ENCODE results near the gene ACVR1. TPM values are rescaled to one million over a fixed set of nuclear protein-coding genes. Genes with fewer than 3 reads are reported as not detected.

Gene ACVR1
- total and polyA plus RNA-seq, 2 experiments from 2014 or later, result 8.9 to 21.5 TPM

DNA sequence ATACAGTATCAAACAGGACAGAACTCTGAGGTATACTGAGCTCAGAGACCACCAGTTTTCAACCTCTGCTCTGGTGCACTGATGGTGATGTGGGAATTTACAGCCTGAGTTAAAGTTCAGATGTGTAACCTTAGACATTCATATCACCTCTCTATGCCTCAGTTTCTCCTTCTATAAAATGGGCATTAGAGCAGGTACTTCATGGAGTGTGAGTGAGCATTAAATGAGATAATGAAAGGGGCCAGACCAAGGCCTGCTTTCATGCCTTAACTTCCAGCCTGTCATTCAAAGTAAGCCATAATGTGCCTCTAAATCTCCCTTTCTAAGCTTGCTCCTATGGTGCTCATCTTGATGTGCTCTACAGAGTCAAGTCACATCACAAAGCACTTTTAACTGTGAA lies 8.4 kb downstream of the ACVR1 start (continued):
- no peak for TF ChIP-seq EZH2 (IDR thresholded peaks at IDR 0.05; ENCODE audit: low read depth, unreplicated experiment)
- TF ChIP-seq ZNF331 (CRISPR knock-in tag; IDR thresholded peaks at IDR 0.05; ENCODE audit: low read depth), result no peak
- TF ChIP-seq NANOG (IDR thresholded peaks at IDR 0.05; ENCODE audit: borderline replicate concordance), result no peak
- TF ChIP-seq, protein P1, sequence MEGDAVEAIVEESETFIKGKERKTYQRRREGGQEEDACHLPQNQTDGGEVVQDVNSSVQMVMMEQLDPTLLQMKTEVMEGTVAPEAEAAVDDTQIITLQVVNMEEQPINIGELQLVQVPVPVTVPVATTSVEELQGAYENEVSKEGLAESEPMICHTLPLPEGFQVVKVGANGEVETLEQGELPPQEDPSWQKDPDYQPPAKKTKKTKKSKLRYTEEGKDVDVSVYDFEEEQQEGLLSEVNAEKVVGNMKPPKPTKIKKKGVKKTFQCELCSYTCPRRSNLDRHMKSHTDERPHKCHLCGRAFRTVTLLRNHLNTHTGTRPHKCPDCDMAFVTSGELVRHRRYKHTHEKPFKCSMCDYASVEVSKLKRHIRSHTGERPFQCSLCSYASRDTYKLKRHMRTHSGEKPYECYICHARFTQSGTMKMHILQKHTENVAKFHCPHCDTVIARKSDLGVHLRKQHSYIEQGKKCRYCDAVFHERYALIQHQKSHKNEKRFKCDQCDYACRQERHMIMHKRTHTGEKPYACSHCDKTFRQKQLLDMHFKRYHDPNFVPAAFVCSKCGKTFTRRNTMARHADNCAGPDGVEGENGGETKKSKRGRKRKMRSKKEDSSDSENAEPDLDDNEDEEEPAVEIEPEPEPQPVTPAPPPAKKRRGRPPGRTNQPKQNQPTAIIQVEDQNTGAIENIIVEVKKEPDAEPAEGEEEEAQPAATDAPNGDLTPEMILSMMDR (conservative IDR thresholded peaks at IDR 0.05; ENCODE audit: low read depth in 2 of 2), result no peak
- TF ChIP-seq, protein P2, sequence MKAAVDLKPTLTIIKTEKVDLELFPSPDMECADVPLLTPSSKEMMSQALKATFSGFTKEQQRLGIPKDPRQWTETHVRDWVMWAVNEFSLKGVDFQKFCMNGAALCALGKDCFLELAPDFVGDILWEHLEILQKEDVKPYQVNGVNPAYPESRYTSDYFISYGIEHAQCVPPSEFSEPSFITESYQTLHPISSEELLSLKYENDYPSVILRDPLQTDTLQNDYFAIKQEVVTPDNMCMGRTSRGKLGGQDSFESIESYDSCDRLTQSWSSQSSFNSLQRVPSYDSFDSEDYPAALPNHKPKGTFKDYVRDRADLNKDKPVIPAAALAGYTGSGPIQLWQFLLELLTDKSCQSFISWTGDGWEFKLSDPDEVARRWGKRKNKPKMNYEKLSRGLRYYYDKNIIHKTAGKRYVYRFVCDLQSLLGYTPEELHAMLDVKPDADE (IDR thresholded peaks at IDR 0.05), result no peak
- no peak for TF ChIP-seq JUNB (IDR thresholded peaks at IDR 0.05; ENCODE audit: unreplicated experiment)
- no peak for TF ChIP-seq EZH2phosphoT487 (IDR thresholded peaks at IDR 0.05; ENCODE audit: unreplicated experiment)
- TF ChIP-seq CREB1 (CRISPR knock-in tag; IDR thresholded peaks at IDR 0.05; ENCODE audit: low read depth), result no peak

DNA sequence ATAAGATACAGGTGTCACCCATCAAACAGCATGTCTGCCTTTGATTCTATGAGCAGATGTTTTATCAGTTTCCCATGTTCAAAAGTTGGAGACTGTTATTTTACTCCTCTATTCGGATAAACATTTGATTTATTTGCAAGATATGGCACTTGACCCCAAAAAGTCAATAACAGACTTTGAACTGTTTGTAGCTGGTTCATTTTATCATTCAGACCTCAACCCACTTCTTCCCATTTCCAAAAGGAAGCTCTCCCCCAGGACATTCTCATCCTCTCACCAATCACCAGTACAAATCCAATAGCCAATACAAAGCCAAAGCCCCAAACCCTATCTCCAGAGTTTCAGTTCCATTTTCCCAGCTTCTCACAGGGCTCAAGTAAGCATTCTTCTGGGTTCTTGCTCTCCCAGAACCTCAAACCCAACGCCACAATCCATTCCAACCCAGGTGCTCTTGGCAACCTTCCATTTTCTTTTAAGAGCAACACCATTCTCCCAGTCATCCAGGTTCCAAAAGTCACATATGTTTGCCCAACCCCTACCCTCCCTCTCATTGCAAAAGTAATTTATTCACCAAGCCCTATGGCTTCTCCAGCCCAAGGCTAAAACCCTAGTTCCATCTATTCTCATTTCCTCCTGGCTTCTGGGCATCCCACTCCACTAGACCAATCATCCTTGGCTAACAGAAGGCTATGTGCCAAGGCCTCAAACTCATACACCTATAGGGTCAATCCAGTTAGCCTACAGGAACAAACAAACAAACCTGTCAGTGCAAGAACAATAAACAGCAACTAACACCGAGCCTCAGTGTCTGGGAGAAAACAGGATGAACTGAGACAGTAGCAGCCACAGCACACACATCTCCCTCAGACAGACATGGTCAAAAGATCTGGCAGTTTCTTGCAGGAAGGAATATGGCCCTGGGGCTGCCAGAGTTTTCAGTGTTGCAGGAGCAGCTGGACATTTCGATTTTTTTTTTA lies 9.2 kb downstream of the ACVR1 start:
- Histone ChIP-seq H3F3A (replicated peaks; ENCODE audit: low read depth) (no peaks in the 10 kb centered on the region), H3K27me3 (ENCODE audit: insufficient read depth) (no peaks in the 10 kb centered on the region), H3K79me2 (replicated peaks; ENCODE audit: insufficient read depth) (peaks cover 89% of the 10 kb centered on the region), H3K27ac (ENCODE audit: low read depth) (no peak overlapping the region), H4K20me1 (replicated peaks; ENCODE audit: insufficient read depth) (peaks cover 12% of the 10 kb centered on the region; the same call in 1 of the 2 replicates), H3K36me3 (ENCODE audit: insufficient read depth) (no peaks in the 10 kb centered on the region), H3K9me2 (ENCODE audit: insufficient read depth) (0 out of 2 replicates have a peak, but pooled peaks cover 3% of the 10 kb centered on the region), H3K4me3 (no peak overlapping the region), H3K4me1 (ENCODE audit: insufficient read depth) (peaks cover 53% of the 10 kb centered on the region), H2AFZ (no peak overlapping the region), H3K4me2 (peak overlapping the region; percentile 44)
- Mint-ChIP-seq H3K9me3 (no peaks in the 10 kb centered on the region), H3K36me3 (ENCODE audit: low read depth) (no peaks in the 10 kb centered on the region), H3K4me3 (peak overlapping the region; percentile 1; the same call in 2 of the 3 replicates), H3K27me3 (ENCODE audit: insufficient read depth, low read depth, poor library complexity) (no peaks in the 10 kb centered on the region), H3K27ac (no peak overlapping the region; the same call in 1 of the 2 replicates), H3K4me1 (peaks cover 44% of the 10 kb centered on the region)
- ATAC-seq (no peak), DNase-seq (ENCODE audit: low spot score) (no peak)
- TF ChIP-seq POLR2AphosphoS5 (IDR thresholded peaks at IDR 0.05; ENCODE audit: low read depth) (no peak), STAT1 (IDR thresholded peaks at IDR 0.05; ENCODE audit: unreplicated experiment) (no peak)
- TF ChIP-seq, protein P3, sequence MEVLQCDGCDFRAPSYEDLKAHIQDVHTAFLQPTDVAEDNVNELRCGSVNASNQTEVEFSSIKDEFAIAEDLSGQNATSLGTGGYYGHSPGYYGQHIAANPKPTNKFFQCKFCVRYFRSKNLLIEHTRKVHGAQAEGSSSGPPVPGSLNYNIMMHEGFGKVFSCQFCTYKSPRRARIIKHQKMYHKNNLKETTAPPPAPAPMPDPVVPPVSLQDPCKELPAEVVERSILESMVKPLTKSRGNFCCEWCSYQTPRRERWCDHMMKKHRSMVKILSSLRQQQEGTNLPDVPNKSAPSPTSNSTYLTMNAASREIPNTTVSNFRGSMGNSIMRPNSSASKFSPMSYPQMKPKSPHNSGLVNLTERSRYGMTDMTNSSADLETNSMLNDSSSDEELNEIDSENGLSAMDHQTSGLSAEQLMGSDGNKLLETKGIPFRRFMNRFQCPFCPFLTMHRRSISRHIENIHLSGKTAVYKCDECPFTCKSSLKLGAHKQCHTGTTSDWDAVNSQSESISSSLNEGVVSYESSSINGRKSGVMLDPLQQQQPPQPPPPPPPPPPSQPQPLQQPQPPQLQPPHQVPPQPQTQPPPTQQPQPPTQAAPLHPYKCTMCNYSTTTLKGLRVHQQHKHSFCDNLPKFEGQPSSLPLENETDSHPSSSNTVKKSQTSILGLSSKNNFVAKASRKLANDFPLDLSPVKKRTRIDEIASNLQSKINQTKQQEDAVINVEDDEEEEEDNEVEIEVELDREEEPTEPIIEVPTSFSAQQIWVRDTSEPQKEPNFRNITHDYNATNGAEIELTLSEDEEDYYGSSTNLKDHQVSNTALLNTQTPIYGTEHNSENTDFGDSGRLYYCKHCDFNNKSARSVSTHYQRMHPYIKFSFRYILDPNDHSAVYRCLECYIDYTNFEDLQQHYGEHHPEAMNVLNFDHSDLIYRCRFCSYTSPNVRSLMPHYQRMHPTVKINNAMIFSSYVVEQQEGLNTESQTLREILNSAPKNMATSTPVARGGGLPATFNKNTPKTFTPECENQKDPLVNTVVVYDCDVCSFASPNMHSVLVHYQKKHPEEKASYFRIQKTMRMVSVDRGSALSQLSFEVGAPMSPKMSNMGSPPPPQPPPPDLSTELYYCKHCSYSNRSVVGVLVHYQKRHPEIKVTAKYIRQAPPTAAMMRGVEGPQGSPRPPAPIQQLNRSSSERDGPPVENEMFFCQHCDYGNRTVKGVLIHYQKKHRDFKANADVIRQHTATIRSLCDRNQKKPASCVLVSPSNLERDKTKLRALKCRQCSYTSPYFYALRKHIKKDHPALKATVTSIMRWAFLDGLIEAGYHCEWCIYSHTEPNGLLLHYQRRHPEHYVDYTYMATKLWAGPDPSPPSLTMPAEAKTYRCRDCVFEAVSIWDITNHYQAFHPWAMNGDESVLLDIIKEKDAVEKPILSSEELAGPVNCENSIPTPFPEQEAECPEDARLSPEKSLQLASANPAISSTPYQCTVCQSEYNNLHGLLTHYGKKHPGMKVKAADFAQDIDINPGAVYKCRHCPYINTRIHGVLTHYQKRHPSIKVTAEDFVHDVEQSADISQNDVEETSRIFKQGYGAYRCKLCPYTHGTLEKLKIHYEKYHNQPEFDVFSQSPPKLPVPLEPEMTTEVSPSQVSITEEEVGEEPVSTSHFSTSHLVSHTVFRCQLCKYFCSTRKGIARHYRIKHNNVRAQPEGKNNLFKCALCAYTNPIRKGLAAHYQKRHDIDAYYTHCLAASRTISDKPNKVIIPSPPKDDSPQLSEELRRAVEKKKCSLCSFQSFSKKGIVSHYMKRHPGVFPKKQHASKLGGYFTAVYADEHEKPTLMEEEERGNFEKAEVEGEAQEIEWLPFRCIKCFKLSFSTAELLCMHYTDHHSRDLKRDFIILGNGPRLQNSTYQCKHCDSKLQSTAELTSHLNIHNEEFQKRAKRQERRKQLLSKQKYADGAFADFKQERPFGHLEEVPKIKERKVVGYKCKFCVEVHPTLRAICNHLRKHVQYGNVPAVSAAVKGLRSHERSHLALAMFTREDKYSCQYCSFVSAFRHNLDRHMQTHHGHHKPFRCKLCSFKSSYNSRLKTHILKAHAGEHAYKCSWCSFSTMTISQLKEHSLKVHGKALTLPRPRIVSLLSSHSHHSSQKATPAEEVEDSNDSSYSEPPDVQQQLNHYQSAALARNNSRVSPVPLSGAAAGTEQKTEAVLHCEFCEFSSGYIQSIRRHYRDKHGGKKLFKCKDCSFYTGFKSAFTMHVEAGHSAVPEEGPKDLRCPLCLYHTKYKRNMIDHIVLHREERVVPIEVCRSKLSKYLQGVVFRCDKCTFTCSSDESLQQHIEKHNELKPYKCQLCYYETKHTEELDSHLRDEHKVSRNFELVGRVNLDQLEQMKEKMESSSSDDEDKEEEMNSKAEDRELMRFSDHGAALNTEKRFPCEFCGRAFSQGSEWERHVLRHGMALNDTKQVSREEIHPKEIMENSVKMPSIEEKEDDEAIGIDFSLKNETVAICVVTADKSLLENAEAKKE (CRISPR knock-in tag; IDR thresholded peaks at IDR 0.05), result no peak

Data from GM23338 (cell line).